Nephron (organoid): Measurements from ENCODE around the gene CTSH.

Source experiments
- H3K27ac Mint-ChIP-seq, 3 experiments: 2 replicates each; pipeline ENCODE4 v1.8.0; 2020; ENCODE audit warnings: mixed read lengths in 3 of 3, mild to moderate bottlenecking in 2 of 3, moderate library complexity in 1 of 3
- H3K27me3 Mint-ChIP-seq: 2 replicates; pipeline ENCODE4 v1.8.0; 2021; ENCODE audit warnings: low read depth, mild to moderate bottlenecking, moderate library complexity, mixed read lengths
- H3K36me3 Mint-ChIP-seq: 2 replicates; pipeline ENCODE4 v1.8.0; 2020; ENCODE audit warnings: low read depth, mixed read lengths
- H3K4me1 Mint-ChIP-seq: 2 replicates; pipeline ENCODE4 v1.8.0; 2020; ENCODE audit warnings: mixed read lengths
- H3K4me3 Mint-ChIP-seq, 3 experiments: 2 replicates each; pipeline ENCODE4 v1.8.0; 2020; ENCODE audit warnings: mild to moderate bottlenecking in 3 of 3, mixed read lengths in 3 of 3, moderate library complexity in 2 of 3
- H3K9me3 Mint-ChIP-seq: 2 replicates; pipeline ENCODE4 v1.8.0; 2020; ENCODE audit warnings: mixed read lengths
- TF ChIP-seq, protein P1 (sequence below), 3 experiments: fragments of 200-600 bp; sonication (generic); IDR thresholded peaks; one replicate each; pipeline ENCODE4 v1.5.0; 2021; ENCODE audit warnings: antibody characterized with exemption in 3 of 3; ENCODE audit not compliant: unreplicated experiment in 3 of 3

Gene CTSH

DNA sequence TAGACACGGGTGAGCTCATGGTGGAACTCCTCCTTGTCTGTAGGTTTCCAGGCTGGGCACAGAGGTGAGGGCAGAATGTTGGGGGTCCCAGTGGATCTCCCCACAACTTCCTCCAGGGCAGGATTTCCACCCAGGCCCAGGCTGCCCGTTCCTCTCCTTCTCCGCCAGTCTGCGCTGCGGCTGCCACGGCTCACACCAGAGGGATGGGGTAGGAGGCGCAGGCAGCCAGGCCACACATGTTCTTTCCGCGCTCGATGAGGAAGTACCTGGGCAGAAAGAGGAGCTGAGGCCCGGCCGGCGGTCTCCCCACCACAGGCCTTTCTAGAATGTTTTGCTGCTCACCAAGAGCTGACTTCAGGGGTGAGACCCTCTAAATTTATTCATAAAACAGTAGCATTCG, 22.9 kb downstream of the CTSH start:
- no peak overlapping the region for H3K4me3 Mint-ChIP-seq
- TF ChIP-seq, protein P1, sequence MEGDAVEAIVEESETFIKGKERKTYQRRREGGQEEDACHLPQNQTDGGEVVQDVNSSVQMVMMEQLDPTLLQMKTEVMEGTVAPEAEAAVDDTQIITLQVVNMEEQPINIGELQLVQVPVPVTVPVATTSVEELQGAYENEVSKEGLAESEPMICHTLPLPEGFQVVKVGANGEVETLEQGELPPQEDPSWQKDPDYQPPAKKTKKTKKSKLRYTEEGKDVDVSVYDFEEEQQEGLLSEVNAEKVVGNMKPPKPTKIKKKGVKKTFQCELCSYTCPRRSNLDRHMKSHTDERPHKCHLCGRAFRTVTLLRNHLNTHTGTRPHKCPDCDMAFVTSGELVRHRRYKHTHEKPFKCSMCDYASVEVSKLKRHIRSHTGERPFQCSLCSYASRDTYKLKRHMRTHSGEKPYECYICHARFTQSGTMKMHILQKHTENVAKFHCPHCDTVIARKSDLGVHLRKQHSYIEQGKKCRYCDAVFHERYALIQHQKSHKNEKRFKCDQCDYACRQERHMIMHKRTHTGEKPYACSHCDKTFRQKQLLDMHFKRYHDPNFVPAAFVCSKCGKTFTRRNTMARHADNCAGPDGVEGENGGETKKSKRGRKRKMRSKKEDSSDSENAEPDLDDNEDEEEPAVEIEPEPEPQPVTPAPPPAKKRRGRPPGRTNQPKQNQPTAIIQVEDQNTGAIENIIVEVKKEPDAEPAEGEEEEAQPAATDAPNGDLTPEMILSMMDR (IDR thresholded peaks at IDR 0.05; ENCODE audit: unreplicated experiment in 3 of 3) = no peak
- H3K4me1 Mint-ChIP-seq = peaks cover 3% of the 10 kb centered on the region

DNA sequence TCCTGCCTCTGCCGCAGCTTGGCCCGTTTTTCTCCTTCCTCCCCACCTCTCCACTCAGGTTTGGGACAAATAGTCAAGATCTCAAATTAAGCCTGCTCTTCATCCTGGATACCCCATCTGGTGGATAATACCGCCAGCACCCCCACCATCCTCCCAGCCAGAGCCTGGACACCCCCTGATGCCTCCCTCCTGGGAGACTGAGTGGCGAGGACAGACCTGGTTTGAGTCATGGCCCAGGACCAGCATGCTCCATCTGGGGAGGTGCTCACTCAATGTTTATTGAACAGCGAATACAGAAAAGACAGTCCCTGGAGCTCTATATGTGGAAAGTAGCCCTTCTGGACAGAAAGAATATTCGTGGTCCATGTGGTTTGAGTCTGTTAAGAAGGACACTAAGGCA, 23.3 kb downstream of the CTSH start:
- Mint-ChIP-seq H3K27me3 (no peaks in the 10 kb centered on the region), H3K36me3 (peaks cover 52% of the 10 kb centered on the region), H3K4me1 (peaks cover 7% of the 10 kb centered on the region), H3K27ac (peak overlapping the region in 2 of 3 experiments; percentile 59 to 71), H3K4me3 (no peak overlapping the region), H3K9me3 (no peaks in the 10 kb centered on the region)
- TF ChIP-seq, protein P1 (IDR thresholded peaks at IDR 0.05; ENCODE audit: unreplicated experiment in 3 of 3) = no peak

More for the DNA sequence above, 22.9 kb downstream of the CTSH start:
- Mint-ChIP-seq H3K9me3 (no peaks in the 10 kb centered on the region), H3K27me3 (no peaks in the 10 kb centered on the region), H3K36me3 (peaks cover 48% of the 10 kb centered on the region), H3K27ac (peak overlapping the region in 2 of 3 experiments; percentile 61 to 71)

DNA sequence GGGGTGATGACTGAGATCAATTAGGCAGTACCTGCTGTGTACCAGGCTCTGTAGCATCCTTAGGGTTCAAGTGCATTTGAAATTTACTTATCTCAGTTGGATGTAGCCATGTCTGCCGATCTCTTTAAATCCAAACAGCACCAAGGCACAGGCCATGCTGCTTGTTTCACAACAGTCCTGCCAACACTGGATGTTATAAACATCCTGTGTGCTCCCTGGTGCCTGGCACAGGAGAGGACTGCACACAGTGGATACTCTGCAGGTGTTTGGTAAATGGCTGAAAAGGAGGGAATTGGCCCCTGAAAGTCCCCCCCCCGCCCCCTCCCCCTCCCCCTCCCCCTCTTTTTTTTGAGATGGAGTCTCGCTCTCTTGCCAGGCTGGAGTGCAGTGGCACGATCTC, 27.0 kb downstream of the CTSH start:
- TF ChIP-seq, protein P1 (IDR thresholded peaks at IDR 0.05; ENCODE audit: unreplicated experiment in 3 of 3) = no peak
- no peaks in the 10 kb centered on the region for H3K27me3 Mint-ChIP-seq
- H3K4me3 Mint-ChIP-seq = no peak overlapping the region
- H3K27ac Mint-ChIP-seq = peak overlapping the region in 2 of 3 experiments; percentile 46 to 75
- H3K4me1 Mint-ChIP-seq = peaks cover 22% of the 10 kb centered on the region
- no peaks in the 10 kb centered on the region for H3K9me3 Mint-ChIP-seq
- H3K36me3 Mint-ChIP-seq = peaks cover 65% of the 10 kb centered on the region

DNA sequence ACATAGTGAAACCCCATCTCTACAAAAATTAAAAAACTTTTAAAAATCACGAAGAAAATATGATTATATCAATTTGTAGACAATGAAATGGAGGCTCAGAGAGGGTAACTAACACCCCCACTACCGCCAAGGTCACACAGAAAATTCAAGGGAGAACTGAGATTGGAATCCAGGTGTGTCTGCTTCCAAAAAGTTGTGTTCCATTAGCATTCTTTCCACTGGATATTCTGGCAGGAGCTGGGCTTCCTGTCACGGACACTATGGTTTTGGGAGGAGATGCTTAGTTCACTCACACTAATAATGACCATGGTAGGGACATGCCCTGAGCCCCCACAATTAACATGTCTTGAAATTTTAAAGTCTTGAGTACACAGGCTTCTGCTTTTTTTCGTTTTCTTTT, 28.8 kb downstream of the CTSH start:
- no peak overlapping the region for H3K4me3 Mint-ChIP-seq
- H3K27ac Mint-ChIP-seq = peak overlapping the region in 2 of 3 experiments; percentile 72 to 77
- H3K4me1 Mint-ChIP-seq = peaks cover 22% of the 10 kb centered on the region
- H3K27me3 Mint-ChIP-seq = no peaks in the 10 kb centered on the region
- peaks cover 65% of the 10 kb centered on the region for H3K36me3 Mint-ChIP-seq
- H3K9me3 Mint-ChIP-seq = no peaks in the 10 kb centered on the region
- TF ChIP-seq, protein P1 (IDR thresholded peaks at IDR 0.05; ENCODE audit: unreplicated experiment in 3 of 3) = no peak

DNA sequence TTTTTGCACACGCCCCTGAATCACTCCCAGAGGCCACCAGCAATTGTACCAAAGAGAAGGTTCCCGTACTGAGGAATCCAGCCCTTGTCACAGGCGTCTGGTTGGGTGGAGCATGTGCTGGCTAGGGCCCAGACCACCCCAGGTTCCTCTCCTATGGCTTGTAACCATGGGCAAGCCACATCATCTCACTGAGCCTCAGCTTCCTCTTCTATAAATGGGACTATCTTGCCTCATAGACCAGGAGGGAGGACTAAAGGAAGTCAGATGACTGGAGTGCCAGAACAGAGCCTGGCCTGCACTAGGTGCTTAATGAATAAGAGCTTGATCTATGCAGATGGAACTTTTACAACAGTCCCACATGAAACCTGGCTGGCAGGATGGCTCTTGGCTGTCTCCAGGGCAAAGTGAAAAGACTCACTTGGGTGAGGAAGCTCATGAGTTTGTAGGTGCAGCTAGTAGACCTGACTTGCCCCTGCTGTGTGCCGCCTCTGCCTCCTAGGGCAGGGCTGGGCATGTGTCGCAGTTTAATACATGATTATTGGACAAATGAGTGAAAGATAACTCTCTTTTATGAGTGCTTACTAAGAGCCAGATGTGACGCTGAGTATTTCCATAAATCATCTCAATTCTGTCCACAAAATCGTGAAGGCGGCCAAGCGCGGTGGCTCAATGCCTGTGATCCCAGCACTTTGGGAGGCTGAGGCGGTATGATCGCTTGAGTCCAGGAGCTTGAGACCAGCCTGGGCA, 29.3 kb downstream of the CTSH start:
- peaks cover 64% of the 10 kb centered on the region for H3K36me3 Mint-ChIP-seq
- H3K9me3 Mint-ChIP-seq = no peaks in the 10 kb centered on the region
- no peak overlapping the region for H3K4me3 Mint-ChIP-seq
- TF ChIP-seq, protein P1 (IDR thresholded peaks at IDR 0.05; ENCODE audit: unreplicated experiment in 3 of 3) = no peak
- no peaks in the 10 kb centered on the region for H3K27me3 Mint-ChIP-seq
- H3K4me1 Mint-ChIP-seq = peaks cover 22% of the 10 kb centered on the region
- H3K27ac Mint-ChIP-seq = peak overlapping the region; percentile 20 to 77 (median 72)
